HCT116 (cell line): ENCODE measurements around the gene SOCS3. TPM values are rescaled to one million over a fixed set of nuclear protein-coding genes. Genes with fewer than 3 reads are reported as not detected.

Experiments used
- ATAC-seq: fragments of 200-7000 bp; cut with Tn5 transposase; 2 replicates; pipeline ENCODE4 v1.9.1; 2020; ENCODE audit warnings: mild to moderate bottlenecking, moderate library complexity
- BruUV-seq: library from RNA; stranded (reverse); fragments of 400-500 nt; replicated peaks from 2 replicates; lab custom pipeline; 2021; lab: Mats Ljungman, UMichigan
- CTCF ChIA-PET: fragments of 300-600 bp; sonication (Branson Sonifier 250); formaldehyde crosslinking; loops from one replicate; lab custom pipeline; 2021; ENCODE audit warnings: antibody characterized with exemption; lab: Charles Lee
- POLR2A ChIA-PET: fragments of 300-600, 350-600 bp; sonication (Branson Sonifier 250); formaldehyde crosslinking; loops from one replicate; lab custom pipeline; 2021; ENCODE audit warnings: antibody characterized with exemption; lab: Charles Lee
- RAD21 ChIA-PET, 2 experiments: fragments of 300-600 bp; sonication (Branson Sonifier 250); formaldehyde crosslinking; loops; one replicate each; lab custom pipeline; 2023; ENCODE audit warnings: low total read pairs in 2 of 2; ENCODE audit not compliant: uncharacterized antibody in 2 of 2, unreplicated experiment in 2 of 2, low non-redundant PET in 1 of 2; lab: Charles Lee
- DNase-seq: peaks from one replicate; pipeline ENCODE4 v3.0.0-alpha.2; 2010; ENCODE audit warnings: low read depth, low spot score
- H2AFZ ChIP-seq: fragments of 200-600 bp; shearing (Covaris generic), sonication (generic); 2 replicates; pipeline ENCODE4 v1.6.1; 2017; ENCODE audit warnings: low read depth, mixed run types, mixed read lengths, antibody characterized with exemption, low read length; ENCODE audit not compliant: poor library complexity, severe bottlenecking
- H3K27ac ChIP-seq: 2 replicates; pipeline ENCODE4 v1.5.1; 2012; ENCODE audit warnings: low read depth, low read length
- H3K27me3 ChIP-seq: fragments of 200-600 bp; sonication (generic); 2 replicates; pipeline ENCODE4 v1.6.1; 2016; ENCODE audit warnings: mixed run types, low read length, mixed read lengths; ENCODE audit not compliant: insufficient read depth
- H3K36me3 ChIP-seq, 2 experiments: fragments of 200-500 bp in 1 of 2; fragments of 200-600 bp in 1 of 2; sonication (Bioruptor generic) in 1 of 2; sonication (generic) in 1 of 2; 2 replicates each; pipeline versions ENCODE4 v1.5.1 to v1.6.1; 2014 to 2016; ENCODE audit warnings: low read length in 2 of 2, inconsistent platforms in 1 of 2, mixed read lengths in 1 of 2, mixed run types in 1 of 2; ENCODE audit not compliant: insufficient read depth in 2 of 2, control insufficient read depth in 1 of 2
- H3K4me1 ChIP-seq, 2 experiments: fragments of 200-600 bp in 1 of 2; sonication (generic) in 1 of 2; 2 replicates each; pipeline versions ENCODE4 v1.5.1 to v1.6.1; 2012 to 2017; ENCODE audit warnings: low read length in 2 of 2, inconsistent platforms in 1 of 2, mild to moderate bottlenecking in 1 of 2, mixed read lengths in 1 of 2, mixed run types in 1 of 2, moderate library complexity in 1 of 2; ENCODE audit not compliant: insufficient read depth in 2 of 2, control insufficient read depth in 1 of 2
- H3K4me2 ChIP-seq: fragments of 200-600 bp; sonication (generic); 2 replicates; pipeline ENCODE4 v1.6.1; 2017; ENCODE audit warnings: mixed run types, low read length, mixed read lengths
- H3K4me3 ChIP-seq, 2 experiments: fragments of 200-600 bp in 1 of 2; sonication (generic) in 1 of 2; replicated peaks in 1 of 2; 2 replicates each; pipeline ENCODE4 v1.5.1; 2011 to 2016; ENCODE audit warnings: low read length in 2 of 2, control low read depth in 1 of 2, low read depth in 1 of 2, mild to moderate bottlenecking in 1 of 2, mixed read lengths in 1 of 2, mixed run types in 1 of 2
- H3K79me2 ChIP-seq: fragments of 200-600 bp; sonication (generic); 2 replicates; pipeline ENCODE4 v1.6.1; 2017; ENCODE audit warnings: mild to moderate bottlenecking, mixed run types, low read length, moderate library complexity, mixed read lengths; ENCODE audit not compliant: insufficient read depth
- H3K9ac ChIP-seq: fragments of 200-600 bp; sonication (generic); 2 replicates; pipeline ENCODE4 v1.6.1; 2016; ENCODE audit warnings: low read length, mixed read lengths
- H3K9me2 ChIP-seq: fragments of 200-600 bp; sonication (generic), shearing (Covaris generic); 2 replicates; pipeline ENCODE4 v1.6.1; 2017; ENCODE audit warnings: mixed run types, mild to moderate bottlenecking, moderate library complexity; ENCODE audit not compliant: insufficient read depth
- H3K9me3 ChIP-seq, 2 experiments: fragments of 200-500 bp in 1 of 2; fragments of 200-600 bp in 1 of 2; sonication (Bioruptor generic) in 1 of 2; sonication (generic) in 1 of 2; 2 replicates each; pipeline ENCODE4 v1.6.1; 2014 to 2017; ENCODE audit warnings: low read length in 2 of 2, mixed read lengths in 2 of 2, inconsistent platforms in 1 of 2, low read depth in 1 of 2, mild to moderate bottlenecking in 1 of 2, mixed run types in 1 of 2, moderate library complexity in 1 of 2; ENCODE audit not compliant: control insufficient read depth in 1 of 2, insufficient read depth in 1 of 2
- H4K20me1 ChIP-seq: fragments of 200-600 bp; sonication (generic), shearing (Covaris generic); 2 replicates; pipeline ENCODE4 v1.6.1; 2017; ENCODE audit warnings: mixed run types, mild to moderate bottlenecking, moderate library complexity; ENCODE audit not compliant: insufficient read depth
- CEBPB ChIP-seq: IDR thresholded peaks from 2 replicates; pipeline ENCODE4 v1.6.1; 2012; ENCODE audit warnings: low read depth
- EGR1 ChIP-seq: IDR thresholded peaks from 2 replicates; pipeline ENCODE4 v1.6.1; 2012; ENCODE audit warnings: low read depth
- ELF1 ChIP-seq: IDR thresholded peaks from 2 replicates; pipeline ENCODE4 v1.6.1; 2012; ENCODE audit warnings: low read depth, borderline replicate concordance
- FOSL1 ChIP-seq: IDR thresholded peaks from 2 replicates; pipeline ENCODE4 v1.6.1; 2012; ENCODE audit warnings: low read depth
- JUND ChIP-seq: IDR thresholded peaks from 2 replicates; pipeline ENCODE4 v1.6.1; 2012
- MAX ChIP-seq: IDR thresholded peaks from 2 replicates; pipeline ENCODE4 v1.6.1; 2012
- POLR2A ChIP-seq: IDR thresholded peaks from 2 replicates; pipeline ENCODE4 v1.7.0; 2011; ENCODE audit warnings: borderline replicate concordance; ENCODE audit not compliant: insufficient read depth, insufficient read length; ENCODE audit errors: extremely low read depth
- SIN3A ChIP-seq: IDR thresholded peaks from 2 replicates; pipeline ENCODE4 v1.6.1; 2012; ENCODE audit warnings: low read depth
- SP1 ChIP-seq: IDR thresholded peaks from 2 replicates; pipeline ENCODE4 v1.6.1; 2012; ENCODE audit warnings: low read depth
- TCF7L2 ChIP-seq: IDR thresholded peaks from 2 replicates; pipeline ENCODE4 v1.7.0; 2011; ENCODE audit warnings: borderline replicate concordance, inconsistent platforms; ENCODE audit not compliant: insufficient read depth, insufficient read length; ENCODE audit errors: extremely low read depth
- YY1 ChIP-seq: IDR thresholded peaks from 2 replicates; pipeline ENCODE4 v1.6.1; 2011; ENCODE audit warnings: low read length, low read depth, moderate library complexity, mild to moderate bottlenecking; ENCODE audit not compliant: insufficient replicate concordance; ENCODE audit errors: extremely low read depth
- ZNF274 ChIP-seq: fragments of 200-500 bp; sonication (Bioruptor generic); IDR thresholded peaks from 2 replicates; pipeline ENCODE4 v1.6.1; 2014; ENCODE audit warnings: mild to moderate bottlenecking, low read depth, low read length, inconsistent platforms
- intact Hi-C: fragments of 100-400 bp; cut with micrococcal nuclease; formaldehyde crosslinking; loops from 2 replicates; pipeline ENCODE4 v1.10.0; 2022
- total RNA-seq: library from RNA; stranded (reverse); gene quantifications from one replicate; pipeline ENCODE4 v1.2.1, GENCODE V29; 2021; ENCODE audit not compliant: unreplicated experiment
- TF ChIP-seq, protein P1 (sequence below): IDR thresholded peaks from 2 replicates; pipeline ENCODE4 v1.6.1; 2011; ENCODE audit warnings: mild to moderate bottlenecking, low read length, moderate library complexity; ENCODE audit not compliant: insufficient replicate concordance; ENCODE audit errors: extremely low read depth
- TF ChIP-seq, protein P2 (sequence below): IDR thresholded peaks from 2 replicates; pipeline ENCODE4 v1.6.1; 2012

The SOCS3 gene
- total RNA-seq, 1 experiment from 2014 or later = 26.7 TPM

DNA sequence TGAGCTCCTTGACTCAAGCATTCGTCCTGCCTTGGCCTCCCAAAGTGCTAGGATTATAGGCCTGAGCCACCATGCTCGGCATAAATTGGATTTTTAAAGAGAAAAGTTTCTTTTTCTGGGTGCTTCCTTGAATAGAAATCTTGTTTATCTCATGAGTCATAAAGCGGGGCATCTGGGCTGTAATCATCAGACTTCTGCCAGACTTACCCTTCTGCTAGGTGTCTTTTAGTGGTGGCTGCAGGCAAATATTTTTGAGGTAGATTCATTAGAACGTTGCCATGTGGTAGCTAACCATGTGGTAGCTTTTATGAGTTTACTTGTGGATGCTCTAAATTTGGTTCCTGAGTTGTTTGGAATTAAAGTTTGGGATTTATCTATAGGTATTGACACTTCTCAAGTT, 32.0 kb upstream of the SOCS3 start:
- Histone ChIP-seq H3K27ac (peak overlapping the region; percentile 60; the same call in 1 of the 2 replicates), H3K27me3 (no peaks in the 10 kb centered on the region), H3K79me2 (peaks cover 96% of the 10 kb centered on the region), H2AFZ (no peak overlapping the region), H3K4me2 (peak overlapping the region; percentile 53), H3K9ac (peak overlapping the region; percentile 9; the same call in 1 of the 2 replicates), H3K9me2 (no peaks in the 10 kb centered on the region), H3K9me3 (no peaks in the 10 kb centered on the region), H3K4me1 (peaks cover 13 to 28% of the 10 kb centered on the region in 2 experiments), H3K36me3 (peaks cover 13 to 28% of the 10 kb centered on the region in 2 experiments; a peak in 2 of 4 replicates), H3K4me3 (no peak overlapping the region), H4K20me1 (peaks cover 11% of the 10 kb centered on the region; the same call in 1 of the 2 replicates)
- intact Hi-C loops = no loop called here
- ChIA-PET CTCF (interaction anchor here (1.6 to 1.8 kb wide), 2 partner anchors 9 to 30 kb away, joined by 3 to 7 read pairs; no protein-coding TSS in a partner anchor), RAD21 (interaction anchor here in 1 of 2 experiments (0.5 kb wide), 1 partner anchor 31 kb away, joined by 3 read pairs; no protein-coding TSS in a partner anchor), POLR2A (interaction anchor here (1.0 kb wide), 1 partner anchor 12 kb away, joined by 3 read pairs; no protein-coding TSS in a partner anchor)
- ATAC-seq (peak; percentile 56), DNase-seq (peak; percentile 13)
- no TSS peak for BruUV-seq
- TF ChIP-seq, protein P1, sequence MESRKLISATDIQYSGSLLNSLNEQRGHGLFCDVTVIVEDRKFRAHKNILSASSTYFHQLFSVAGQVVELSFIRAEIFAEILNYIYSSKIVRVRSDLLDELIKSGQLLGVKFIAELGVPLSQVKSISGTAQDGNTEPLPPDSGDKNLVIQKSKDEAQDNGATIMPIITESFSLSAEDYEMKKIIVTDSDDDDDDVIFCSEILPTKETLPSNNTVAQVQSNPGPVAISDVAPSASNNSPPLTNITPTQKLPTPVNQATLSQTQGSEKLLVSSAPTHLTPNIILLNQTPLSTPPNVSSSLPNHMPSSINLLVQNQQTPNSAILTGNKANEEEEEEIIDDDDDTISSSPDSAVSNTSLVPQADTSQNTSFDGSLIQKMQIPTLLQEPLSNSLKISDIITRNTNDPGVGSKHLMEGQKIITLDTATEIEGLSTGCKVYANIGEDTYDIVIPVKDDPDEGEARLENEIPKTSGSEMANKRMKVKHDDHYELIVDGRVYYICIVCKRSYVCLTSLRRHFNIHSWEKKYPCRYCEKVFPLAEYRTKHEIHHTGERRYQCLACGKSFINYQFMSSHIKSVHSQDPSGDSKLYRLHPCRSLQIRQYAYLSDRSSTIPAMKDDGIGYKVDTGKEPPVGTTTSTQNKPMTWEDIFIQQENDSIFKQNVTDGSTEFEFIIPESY = no peak
- TF ChIP-seq FOSL1 (peak; percentile 45; the same call in 1 of the 2 replicates), MAX (peak; percentile 49; the same call in 1 of the 2 replicates)

DNA sequence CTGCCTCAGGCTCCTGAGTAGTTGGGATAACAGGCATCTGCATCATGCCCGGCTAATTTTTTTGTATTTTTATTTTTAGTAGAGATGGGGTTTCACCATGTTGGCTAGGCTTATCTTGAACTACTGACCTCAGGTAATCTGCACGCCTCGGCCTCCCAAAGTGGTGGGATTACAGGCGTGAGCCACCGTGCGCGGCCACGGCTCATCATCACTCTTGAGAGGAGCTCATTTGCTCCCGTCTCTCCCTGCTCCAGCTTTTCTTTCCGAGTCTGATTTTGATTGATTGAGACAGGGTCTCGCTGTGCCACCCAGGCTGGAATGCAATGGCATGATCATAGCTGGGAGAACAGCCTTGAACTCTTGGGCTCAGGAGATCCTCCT, 31.2 kb upstream of the SOCS3 start:
- Histone ChIP-seq H3K79me2 (peaks cover 96% of the 10 kb centered on the region), H3K9ac (no peak overlapping the region), H3K36me3 (peaks cover 7 to 20% of the 10 kb centered on the region in 2 experiments; a peak in 2 of 4 replicates), H2AFZ (no peak overlapping the region), H3K27ac (peak overlapping the region; percentile 60; the same call in 1 of the 2 replicates), H4K20me1 (peaks cover 11% of the 10 kb centered on the region; the same call in 1 of the 2 replicates), H3K9me3 (no peaks in the 10 kb centered on the region), H3K4me1 (peaks cover 13 to 29% of the 10 kb centered on the region in 2 experiments), H3K27me3 (no peaks in the 10 kb centered on the region), H3K9me2 (no peaks in the 10 kb centered on the region), H3K4me3 (no peak overlapping the region), H3K4me2 (peak overlapping the region; percentile 53; the same call in 1 of the 2 replicates)
- BruUV-seq = no TSS peak
- intact Hi-C loops = no loop called here
- RAD21 ChIA-PET = no interaction called here
- TF ChIP-seq SP1 (no peak), POLR2A (no peak), JUND (no peak), TCF7L2 (no peak), YY1 (no peak), ZNF274 (no peak), SIN3A (no peak), EGR1 (no peak), ELF1 (no peak), CEBPB (no peak)
- TF ChIP-seq, protein P2, sequence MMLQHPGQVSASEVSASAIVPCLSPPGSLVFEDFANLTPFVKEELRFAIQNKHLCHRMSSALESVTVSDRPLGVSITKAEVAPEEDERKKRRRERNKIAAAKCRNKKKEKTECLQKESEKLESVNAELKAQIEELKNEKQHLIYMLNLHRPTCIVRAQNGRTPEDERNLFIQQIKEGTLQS = no peak
- POLR2A ChIA-PET = no interaction called here
- CTCF ChIA-PET = interaction anchor here (0.6 to 1.8 kb wide), 5 partner anchors 10 to 140 kb away, joined by 3 to 7 read pairs (median 3); no protein-coding TSS in a partner anchor
- DNase-seq (no peak), ATAC-seq (no peak)
